Kidney (tissue), 14 donors: ENCODE measurements around the gene TOR1AIP1. TPM values are rescaled to one million over a fixed set of nuclear protein-coding genes. Genes with fewer than 3 reads are reported as not detected.

Source experiments
- DNase-seq, 5 donors: peaks; one replicate each; pipeline ENCODE4 v3.0.0-alpha.2; 2013 to 2020
- FAIRE-seq: peaks from 2 replicates; lab custom pipeline; 2012; peaks lifted over from hg19 to GRCh38; lab: Jason Lieb, UNC
- H3K27ac ChIP-seq, 2 donors: one replicate each; pipeline ENCODE4 v1.7.0; 2013; ENCODE audit warnings: low read depth in 2 of 2, low read length in 2 of 2, inconsistent platforms in 1 of 2
- H3K27me3 ChIP-seq: one replicate; pipeline ENCODE4 v1.7.1; 2013; ENCODE audit warnings: low read length, inconsistent platforms; ENCODE audit not compliant: control insufficient read depth, insufficient read depth
- H3K36me3 ChIP-seq, 3 donors: one replicate each; pipeline versions ENCODE4 v1.7.0 to v1.7.1; 2013; ENCODE audit warnings: low read length in 3 of 3, control low read depth in 1 of 3, inconsistent platforms in 1 of 3; ENCODE audit not compliant: insufficient read depth in 3 of 3, control insufficient read depth in 2 of 3
- H3K4me1 ChIP-seq, 3 donors: one replicate each; pipeline versions ENCODE4 v1.7.0 to v1.7.1; 2013; ENCODE audit warnings: low read length in 3 of 3, inconsistent platforms in 1 of 3, low read depth in 1 of 3; ENCODE audit not compliant: control insufficient read depth in 2 of 3, insufficient read depth in 2 of 3
- H3K4me3 ChIP-seq, 3 donors: one replicate each; pipeline versions ENCODE4 v1.7.0 to v1.8.1; 2013; ENCODE audit warnings: low read length in 3 of 3, control low read depth in 1 of 3, inconsistent platforms in 1 of 3
- H3K9ac ChIP-seq, 3 donors: one replicate each; pipeline versions ENCODE4 v1.7.0 to v1.7.1; 2013; ENCODE audit warnings: low read length in 3 of 3, control low read depth in 1 of 3, inconsistent platforms in 1 of 3
- H3K9me3 ChIP-seq, 3 donors: one replicate each; pipeline versions ENCODE4 v1.7.0 to v1.7.1; 2013; ENCODE audit warnings: low read length in 3 of 3, control low read depth in 1 of 3, inconsistent platforms in 1 of 3; ENCODE audit not compliant: control insufficient read depth in 2 of 3, insufficient read depth in 1 of 3
- CTCF ChIP-seq: IDR thresholded peaks from 3 replicates; pipeline ENCODE4 v1.5.1; 2012; ENCODE audit warnings: mild to moderate bottlenecking, moderate library complexity, borderline replicate concordance; ENCODE audit not compliant: insufficient read depth; ENCODE audit errors: extremely low read depth
- intact Hi-C: fragments of 100-400 bp; cut with DNase I; formaldehyde crosslinking; loops from one replicate; pipeline ENCODE4 v1.11.1; 2022
- polyA plus RNA-seq: library from polyadenylated mRNA; stranded (reverse); fragments of 350-450 nt; fragmentation: Illumina TruSeq; extraction: RNeasy Lipid Tissue Mini Kit (QIAGEN cat#74804); gene quantifications from one replicate; pipeline ENCODE4 v1.2.3, GENCODE V29; 2014; ENCODE audit warnings: low read depth, low replicate concordance; ENCODE audit not compliant: insufficient read depth
- total RNA-seq: library from RNA; stranded (reverse); fragmentation: NEBNext Ultra II Directional; extraction: Animal tissue kit (Norgen Biotek cat#: 25700); gene quantifications from one replicate; pipeline ENCODE4 v1.2.1, GENCODE V29; 2021
- donor health status: control.
- donor health status: control.
- donor health status: control.
- donor health status: control.
- donor health status: control.
- donor health status: DM: yes; HTN: yes; CAD: no.
- donor health status: Normal renal cell carcinoma (clear cell type).

TOR1AIP1 gene
- total and polyA plus RNA-seq, 2 donors from 2014 or later, result 20.8 to 44.2 TPM

GRCh38 chr1:179923029-179923428 lies 40.9 kb downstream of the TOR1AIP1 start:
- Histone ChIP-seq H3K27ac (no peak overlapping the region), H3K27me3 (no peaks in the 10 kb centered on the region), H3K36me3 (peaks cover 2 to 11% (median 5%) of the 10 kb centered on the region in 3 donors), H3K4me1 (no peaks in the 10 kb centered on the region), H3K9ac (no peak overlapping the region), H3K9me3 (no peaks in the 10 kb centered on the region), H3K4me3 (no peak overlapping the region)
- intact Hi-C loops, result no loop called here
- no peak for TF ChIP-seq CTCF
- FAIRE-seq, result no peak
- no peak for DNase-seq

- H3K9ac ChIP-seq, result no peak overlapping the region
- H3K27me3 ChIP-seq, result no peaks in the 10 kb centered on the region
- H3K9me3 ChIP-seq, result no peaks in the 10 kb centered on the region
- peaks cover 0 to under 1% (median under 1%) of the 10 kb centered on the region in 3 donors for H3K36me3 ChIP-seq
- no peak overlapping the region for H3K4me3 ChIP-seq
- TF ChIP-seq CTCF, result no peak
- H3K27ac ChIP-seq, result no peak overlapping the region
- DNase-seq (no peak), FAIRE-seq (no peak)
- intact Hi-C loops, result no loop called here
- no peaks in the 10 kb centered on the region for H3K4me1 ChIP-seq
These were observed 42.2 kb downstream of the TOR1AIP1 start for GRCh38 chr1:179924268-179924667.

- intact Hi-C loops, result no loop called here
- FAIRE-seq (no peak), DNase-seq (no peak)
- no peak overlapping the region for H3K27ac ChIP-seq
- no peaks in the 10 kb centered on the region for H3K27me3 ChIP-seq
- H3K9ac ChIP-seq, result no peak overlapping the region
- no peaks in the 10 kb centered on the region for H3K36me3 ChIP-seq
- TF ChIP-seq CTCF, result no peak
- H3K4me3 ChIP-seq, result no peak overlapping the region
- H3K9me3 ChIP-seq, result no peaks in the 10 kb centered on the region
- no peaks in the 10 kb centered on the region for H3K4me1 ChIP-seq
These were observed 43.2 kb downstream of the TOR1AIP1 start for GRCh38 chr1:179925302-179925701.
